GM18861 (cell line): ENCODE results near the gene PLCL1.

Source experiments
- ATAC-seq: cut with Tn5 transposase; IDR thresholded peaks from one replicate; pipeline ENCODE4 v1.9.1; 2021; ENCODE audit not compliant: unreplicated experiment

Gene PLCL1

GRCh38 chr2:197804049-197804757, at the start of gene PLCL1:
Gene PLCL1 (plus strand): TSS chr2:197804593.
- ATAC-seq: peak; percentile 99

- ATAC-seq: no peak
Observed at GRCh38 chr2:197759013-197759412, 45.4 kb upstream of the PLCL1 start.

GRCh38 chr2:197759625-197760292, 44.6 kb upstream of the PLCL1 start:
- ATAC-seq: no peak

- no peak for ATAC-seq
Observed at GRCh38 chr2:197760293-197760657, 44.1 kb upstream of the PLCL1 start.

GRCh38 chr2:197777823-197778407, 26.5 kb upstream of the PLCL1 start:
- no peak for ATAC-seq

GRCh38 chr2:197779261-197779660, 25.1 kb upstream of the PLCL1 start:
- ATAC-seq: no peak

- no peak for ATAC-seq
Observed at GRCh38 chr2:197782126-197782525, 22.3 kb upstream of the PLCL1 start.

GRCh38 chr2:197784956-197785941, 19.1 kb upstream of the PLCL1 start, which contains the start of gene BOLL:
Gene BOLL (minus strand): TSS chr2:197785319. CDS start chr2:197781850, 3,469 bp downstream.
- no peak for ATAC-seq

GRCh38 chr2:197786010-197786877, 18.1 kb upstream of the PLCL1 start:
- ATAC-seq: peak; percentile 43

- no peak for ATAC-seq
Observed at GRCh38 chr2:197793456-197793855, 10.9 kb upstream of the PLCL1 start.

- no peak for ATAC-seq
Observed at GRCh38 chr2:197795277-197795676, 9.1 kb upstream of the PLCL1 start.

- ATAC-seq: no peak
Observed at GRCh38 chr2:197798187-197798586, 6.2 kb upstream of the PLCL1 start.

GRCh38 chr2:197799068-197799467, 5.3 kb upstream of the PLCL1 start:
- ATAC-seq: no peak

- no peak for ATAC-seq
Observed at GRCh38 chr2:197800091-197800490, 4.3 kb upstream of the PLCL1 start.

- no peak for ATAC-seq
Observed at GRCh38 chr2:197801033-197801432, 3.4 kb upstream of the PLCL1 start.

GRCh38 chr2:197803033-197803444, 1.4 kb upstream of the PLCL1 start:
- peak; percentile 48 for ATAC-seq

GRCh38 chr2:197804758-197805714, 643 bp downstream of the PLCL1 start:
- ATAC-seq: no peak

GRCh38 chr2:197805715-197806633, 1.6 kb downstream of the PLCL1 start:
- ATAC-seq: no peak
